GM18858 (cell line): ENCODE results near the gene NTN1.
A peak's percentile ranks its signal among the peaks of the same experiment; 100 is the strongest.

Experiments
- ATAC-seq: cut with Tn5 transposase; IDR thresholded peaks from one replicate; pipeline ENCODE4 v1.9.1; 2021; ENCODE audit not compliant: unreplicated experiment

NTN1 gene

GRCh38 chr17:9187828-9188227 is 166.5 kb downstream of the NTN1 start:
- ATAC-seq: no peak

DNA sequence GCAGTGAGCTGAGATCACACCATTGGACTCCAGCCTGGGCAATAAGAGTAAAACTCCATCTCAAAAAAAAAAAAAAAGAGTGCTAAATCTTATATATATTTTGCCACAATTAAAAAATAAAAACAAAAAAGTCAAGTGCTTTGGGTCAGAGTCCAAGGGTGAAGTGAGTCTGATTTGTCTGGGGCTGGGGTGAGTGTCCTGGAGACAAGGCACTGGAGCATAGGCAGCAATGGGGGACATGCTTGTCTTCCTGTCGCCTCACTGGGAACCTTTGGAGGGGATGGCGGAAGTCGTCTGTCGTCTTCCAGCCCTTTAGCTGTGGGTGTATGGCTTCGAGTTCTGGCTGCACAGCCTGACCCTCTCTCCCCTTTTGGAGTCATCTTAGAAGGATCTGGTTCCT is 167.1 kb downstream of the NTN1 start:
- ATAC-seq: no peak

DNA sequence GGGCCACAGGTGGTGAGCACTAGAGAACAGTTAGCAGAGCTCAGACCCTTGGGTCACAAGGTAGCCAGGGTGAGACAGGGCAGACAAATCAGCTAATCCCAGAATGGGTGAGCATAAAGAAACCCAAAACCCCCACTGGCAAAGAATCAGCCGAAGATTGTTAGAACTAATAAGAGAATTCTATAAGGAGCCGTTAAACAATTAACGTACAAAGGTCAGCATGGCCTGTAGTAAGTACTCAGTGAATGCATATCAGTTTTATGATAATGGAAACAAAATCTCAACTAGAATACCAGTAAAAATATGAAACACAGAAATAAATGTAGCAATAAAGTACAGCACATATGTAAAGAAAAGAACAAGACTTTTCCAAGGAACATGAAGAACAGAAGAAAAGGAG is 168.6 kb downstream of the NTN1 start:
- no peak for ATAC-seq

GRCh38 chr17:9192010-9192409 is 170.7 kb downstream of the NTN1 start:
- ATAC-seq: no peak

DNA sequence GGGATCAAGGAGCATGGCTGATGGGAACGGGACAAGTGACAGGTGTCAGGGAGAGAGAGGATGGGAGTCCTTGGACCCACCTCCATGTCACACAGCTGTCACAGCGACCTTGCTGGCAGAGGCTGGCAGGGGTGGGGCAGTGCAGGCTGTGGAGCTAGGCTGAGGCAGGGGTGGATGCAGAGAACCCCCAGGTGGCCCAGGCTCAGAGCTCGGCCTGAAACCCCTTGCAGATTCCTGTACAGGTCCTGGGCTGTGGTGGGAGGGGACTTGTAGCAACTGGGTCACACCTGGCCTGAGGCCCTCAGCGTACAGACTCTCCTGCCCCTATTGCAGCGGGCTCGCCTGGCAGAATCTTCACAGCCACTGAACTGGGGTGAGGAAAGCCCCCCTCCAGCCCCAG is 174.1 kb downstream of the NTN1 start:
- ATAC-seq: no peak

DNA sequence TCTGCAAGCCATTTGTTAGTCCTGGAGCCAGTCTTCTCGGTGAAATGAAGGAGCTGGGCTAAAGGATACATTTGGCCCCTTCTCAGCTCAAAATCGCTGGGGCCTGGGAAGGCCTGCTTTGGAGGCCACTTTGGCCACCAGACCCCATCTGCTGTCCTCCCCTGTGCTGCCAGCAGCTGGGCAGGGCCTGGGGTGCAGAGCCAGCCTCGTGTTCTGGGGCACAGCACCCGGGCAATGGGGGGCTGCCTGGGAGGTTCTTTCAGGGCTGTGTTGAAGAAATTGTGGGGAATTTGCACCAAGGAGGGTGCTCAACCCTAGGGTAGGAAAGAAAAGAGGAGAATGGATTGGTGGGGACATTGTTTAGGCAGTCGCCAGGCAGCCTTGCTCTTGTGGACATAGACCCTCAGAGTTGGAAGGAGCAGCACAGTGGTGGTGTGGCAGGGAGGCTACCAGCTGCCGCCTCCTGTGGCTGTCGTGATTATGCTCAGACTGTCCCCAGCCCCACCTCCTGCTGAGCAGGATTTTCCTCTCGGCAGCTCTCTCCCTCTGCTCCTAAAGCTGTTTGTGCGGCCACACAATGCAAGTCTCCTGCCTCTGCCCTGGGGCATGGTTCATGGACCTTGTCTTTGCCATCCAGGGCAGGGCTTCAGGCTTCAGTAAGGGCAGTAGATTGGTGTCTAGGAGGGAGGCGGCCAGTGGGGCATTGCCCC is 174.8 kb downstream of the NTN1 start:
- no peak for ATAC-seq

GRCh38 chr17:9199571-9200551 is 178.6 kb downstream of the NTN1 start:
- no peak for ATAC-seq

- ATAC-seq: peak; percentile 54
Observed at GRCh38 chr17:9200699-9201359, 179.5 kb downstream of the NTN1 start.

- ATAC-seq: no peak
Observed at GRCh38 chr17:9202532-9202931, 181.2 kb downstream of the NTN1 start.

DNA sequence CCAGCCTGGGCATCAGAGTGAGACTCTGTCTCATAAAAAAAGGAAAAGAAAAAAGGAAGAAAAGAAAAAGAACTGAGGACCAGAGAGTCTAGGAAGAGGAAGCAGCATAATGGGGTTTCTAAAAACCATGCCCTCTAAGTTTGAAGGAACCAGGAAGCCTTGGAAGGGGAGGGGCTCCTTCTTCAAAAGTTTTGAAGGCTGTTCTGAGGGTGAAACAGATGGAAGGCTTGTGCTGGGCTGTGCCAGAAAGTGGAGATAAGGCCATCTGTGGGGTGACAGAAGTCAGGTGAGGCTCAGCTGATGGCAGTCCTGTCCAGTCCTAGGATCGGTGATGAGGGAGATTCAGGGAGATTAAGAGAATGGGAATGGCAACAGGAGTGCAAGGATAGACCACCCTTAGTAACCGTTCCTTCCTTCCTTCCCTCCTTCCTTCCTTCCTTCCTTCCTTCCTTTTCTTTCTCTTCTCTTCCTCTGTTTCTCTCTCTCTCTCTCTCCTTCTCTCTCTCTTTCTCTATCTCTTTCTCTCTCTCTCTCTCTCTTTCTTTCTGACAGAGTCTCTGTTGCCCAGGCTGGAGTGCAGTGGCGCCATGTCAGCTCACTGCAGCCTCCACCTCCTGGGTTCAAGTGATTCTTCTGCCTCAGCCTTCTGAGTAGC is 182.6 kb downstream of the NTN1 start:
- no peak for ATAC-seq

DNA sequence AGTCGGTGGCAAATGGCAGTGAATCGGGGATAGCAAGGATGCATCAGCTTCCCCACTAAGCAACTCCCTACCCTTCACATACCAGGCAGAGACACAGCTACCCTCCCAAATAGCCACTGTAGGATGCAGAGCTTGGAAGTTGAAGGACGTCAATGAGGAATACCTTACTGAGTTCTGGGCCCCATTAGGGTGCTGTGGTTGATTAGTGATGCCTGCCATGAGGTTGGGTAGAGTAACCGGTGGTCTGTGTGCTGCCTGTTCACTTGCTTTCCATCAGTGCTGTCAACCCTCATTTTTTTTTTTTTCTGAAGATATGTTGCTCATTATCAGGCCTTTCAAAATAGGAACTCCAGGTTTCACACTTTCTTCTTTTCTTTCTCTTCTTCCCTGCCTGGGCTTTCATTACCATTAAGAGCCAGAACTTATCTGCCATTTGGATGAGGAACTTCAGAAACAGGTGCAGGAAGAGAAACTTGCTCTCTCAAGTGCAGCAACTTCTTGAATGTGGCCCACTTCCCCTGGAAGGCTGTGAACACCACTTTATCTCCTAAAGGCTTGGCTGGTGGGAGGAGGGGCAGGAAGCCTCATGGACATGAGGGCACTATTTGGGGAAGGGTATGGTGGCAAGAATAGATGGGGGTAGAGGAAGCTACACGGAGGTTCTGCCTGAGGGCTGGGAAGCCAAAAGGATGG is 183.5 kb downstream of the NTN1 start:
- ATAC-seq: no peak

GRCh38 chr17:9205520-9206409 is 184.5 kb downstream of the NTN1 start:
- ATAC-seq: no peak

DNA sequence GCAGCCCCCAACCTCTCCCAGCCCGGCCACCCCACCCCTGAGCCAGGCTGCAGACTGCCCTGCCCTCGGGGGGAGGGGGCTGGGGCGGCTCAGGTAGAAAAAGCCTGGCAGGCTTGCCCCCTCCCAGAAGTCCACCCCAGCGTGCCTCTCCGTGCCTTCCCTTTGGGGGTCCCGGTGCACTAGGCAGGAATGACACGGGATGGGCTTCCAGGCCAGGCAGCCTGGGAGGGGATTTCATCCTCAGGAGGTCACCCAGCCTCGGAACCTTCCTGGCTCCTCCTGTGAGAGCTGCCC is 185.0 kb downstream of the NTN1 start:
- ATAC-seq: no peak

GRCh38 chr17:9206741-9207332 is 185.5 kb downstream of the NTN1 start:
- no peak for ATAC-seq

DNA sequence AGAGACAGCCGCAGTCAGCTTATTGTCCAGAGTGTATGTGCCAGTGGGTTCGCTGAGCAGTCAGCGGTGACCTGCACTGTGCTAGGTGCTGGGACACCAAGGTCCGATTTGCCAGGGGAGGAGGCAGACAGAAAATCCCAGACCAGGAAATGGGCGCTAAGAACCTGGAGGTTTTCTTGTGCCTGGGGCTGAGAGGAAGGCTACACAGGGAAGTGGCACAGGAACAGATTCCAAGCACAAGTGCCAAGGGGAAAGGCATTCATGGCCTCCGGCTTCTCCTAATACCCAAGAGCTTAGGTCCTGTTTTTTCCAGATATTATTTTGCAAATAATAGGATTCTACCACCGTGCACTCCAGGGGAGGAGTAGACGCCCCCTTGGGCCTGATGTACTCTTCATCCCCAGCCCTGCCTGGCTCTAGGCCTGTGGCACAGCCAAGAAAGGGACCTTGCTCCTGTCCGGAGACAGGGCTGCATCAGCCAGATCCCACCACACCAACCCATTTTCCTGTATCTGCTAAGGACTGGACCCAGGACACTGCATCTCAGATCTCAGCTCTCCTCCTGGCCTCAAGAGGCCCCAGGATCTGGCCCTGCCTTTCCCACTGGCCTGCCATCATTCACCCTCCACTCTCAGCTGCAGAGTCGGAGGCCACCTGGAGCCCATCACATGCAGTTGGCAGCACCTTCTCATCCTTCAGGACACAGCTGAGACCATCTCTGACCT is 187.2 kb downstream of the NTN1 start:
- ATAC-seq: no peak

DNA sequence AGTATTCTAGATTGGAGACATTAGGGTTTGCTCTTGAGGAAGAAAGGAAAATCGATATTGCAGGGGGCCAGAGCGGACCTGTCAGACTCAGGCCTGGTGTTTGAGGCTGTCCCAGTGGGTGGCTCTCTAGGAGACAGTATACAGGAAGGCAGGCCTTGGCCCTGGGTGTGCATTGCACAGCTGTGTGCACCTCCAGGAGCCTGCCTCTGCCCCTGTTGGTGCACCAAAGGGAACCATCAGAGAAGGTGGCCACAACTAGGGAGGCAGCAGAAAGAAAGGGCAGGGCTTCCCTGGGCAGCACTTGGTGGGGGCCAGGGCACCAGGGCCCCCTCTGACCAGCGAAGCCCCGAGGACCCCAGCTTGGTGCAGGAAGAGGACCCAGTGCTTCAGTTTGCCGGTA is 188.0 kb downstream of the NTN1 start:
- no peak for ATAC-seq

DNA sequence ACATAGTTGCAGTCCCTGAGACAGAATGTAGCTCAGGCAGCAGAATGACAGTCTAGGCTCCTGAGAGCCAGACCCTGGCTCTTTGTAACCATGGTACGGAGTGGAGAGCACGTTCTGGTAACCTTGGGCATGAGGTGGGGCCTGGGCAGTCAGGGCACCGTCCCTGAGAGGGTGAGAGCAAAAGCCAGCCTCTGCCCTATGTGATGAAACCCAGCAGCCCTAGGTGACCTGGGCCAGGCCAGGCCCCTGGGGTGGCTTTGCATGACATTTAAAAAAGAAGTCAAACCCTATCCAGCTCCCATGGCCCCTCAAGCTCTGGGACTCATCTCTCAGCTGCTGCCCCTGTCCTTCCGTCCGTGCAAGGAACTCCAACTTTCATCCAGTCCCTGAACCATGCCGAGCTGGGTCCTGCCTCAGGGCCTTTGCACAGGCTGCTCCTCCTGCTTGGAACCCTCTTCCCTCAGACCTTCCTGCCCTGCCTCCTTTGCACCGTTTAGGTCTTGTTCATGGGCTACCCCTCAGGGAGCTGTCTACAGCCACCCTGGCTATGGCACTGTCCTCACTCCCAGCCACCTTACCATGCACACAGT is 188.6 kb downstream of the NTN1 start:
- ATAC-seq: no peak

DNA sequence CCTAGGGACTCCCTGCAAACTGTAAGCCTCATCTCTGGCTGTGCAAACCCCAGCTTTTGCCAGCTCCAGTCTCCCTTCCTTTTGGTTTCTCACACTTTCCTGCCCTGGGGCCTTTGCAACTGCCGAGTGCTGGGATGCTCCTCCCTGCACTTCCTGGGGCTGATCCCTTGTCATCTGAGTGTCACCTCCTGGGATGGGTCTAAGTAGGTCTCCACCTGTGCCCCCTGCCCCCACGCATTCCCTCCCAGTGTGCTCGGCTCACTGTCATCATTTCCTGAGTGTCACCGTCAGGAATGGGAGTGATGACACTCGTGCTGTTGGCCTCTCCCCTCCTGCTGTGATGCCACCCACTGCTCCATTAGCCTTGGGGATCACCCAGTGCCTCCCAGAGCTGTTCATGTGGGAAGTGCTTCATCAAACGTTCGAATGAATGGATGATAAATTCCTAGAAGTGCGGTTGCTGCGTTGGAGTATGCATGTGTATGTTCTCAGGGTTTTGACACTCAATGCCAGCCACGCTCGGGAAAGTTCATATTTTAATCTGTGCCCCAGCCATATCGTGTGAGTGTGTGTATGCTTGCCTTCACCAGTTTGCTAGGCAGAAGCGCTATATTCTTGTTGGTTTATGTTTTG is 189.9 kb downstream of the NTN1 start:
- ATAC-seq: no peak
